ENCODE results near the gene MYLK. TPM values are rescaled to one million over a fixed set of nuclear protein-coding genes. Genes with fewer than 3 reads are reported as not detected.

The MYLK gene
- not detected for total RNA-seq

GRCh38 chr3:123884203-123884831 lies at the start of gene MYLK:
TSS of gene MYLK (minus strand) at chr3:123884332. CDS start at chr3:123793841, 90,491 bp downstream.

GRCh38 chr3:123584988-123585937 lies 298.9 kb downstream of the MYLK start, which contains the start of gene HACD2:
TSS of gene HACD2 (minus strand) at chr3:123585053. CDS start at chr3:123585027, 26 bp downstream.

Other genes with a start within 250 kb of the MYLK start
- 10 to 100 TPM; 38.8 to 44.7 TPM for gene CCDC14, start 76.9 kb upstream of the MYLK start, total RNA-seq
- not detected for gene ROPN1, start 107.8 kb upstream of the MYLK start, total RNA-seq
- 1 to 10 TPM; 2.3 to 3.5 TPM for gene KALRN, start 149.0 kb upstream of the MYLK start, total RNA-seq

Measured in activated naive CD4-positive, alpha-beta T cell treated with anti-CD3 and anti-CD28 coated beads, Interleukin-2, amount 10 ng/mL, durations not matched to agents 5 hours and 36 hours (primary cell).